Stimulated activated CD8-positive, alpha-beta memory T cell treated with anti-CD3 and anti-CD28 coated beads, Interleukin-12 subunit alpha, Interleukin-12 subunit beta, amount 100 ng/mL, for 1 hour (primary cell): ENCODE data around the gene SAMD11.

Experiments
- DNase-seq: peaks from one replicate; pipeline ENCODE4 v3.0.0-alpha.2; 2020; ENCODE audit warnings: low read depth

SAMD11 gene

DNA sequence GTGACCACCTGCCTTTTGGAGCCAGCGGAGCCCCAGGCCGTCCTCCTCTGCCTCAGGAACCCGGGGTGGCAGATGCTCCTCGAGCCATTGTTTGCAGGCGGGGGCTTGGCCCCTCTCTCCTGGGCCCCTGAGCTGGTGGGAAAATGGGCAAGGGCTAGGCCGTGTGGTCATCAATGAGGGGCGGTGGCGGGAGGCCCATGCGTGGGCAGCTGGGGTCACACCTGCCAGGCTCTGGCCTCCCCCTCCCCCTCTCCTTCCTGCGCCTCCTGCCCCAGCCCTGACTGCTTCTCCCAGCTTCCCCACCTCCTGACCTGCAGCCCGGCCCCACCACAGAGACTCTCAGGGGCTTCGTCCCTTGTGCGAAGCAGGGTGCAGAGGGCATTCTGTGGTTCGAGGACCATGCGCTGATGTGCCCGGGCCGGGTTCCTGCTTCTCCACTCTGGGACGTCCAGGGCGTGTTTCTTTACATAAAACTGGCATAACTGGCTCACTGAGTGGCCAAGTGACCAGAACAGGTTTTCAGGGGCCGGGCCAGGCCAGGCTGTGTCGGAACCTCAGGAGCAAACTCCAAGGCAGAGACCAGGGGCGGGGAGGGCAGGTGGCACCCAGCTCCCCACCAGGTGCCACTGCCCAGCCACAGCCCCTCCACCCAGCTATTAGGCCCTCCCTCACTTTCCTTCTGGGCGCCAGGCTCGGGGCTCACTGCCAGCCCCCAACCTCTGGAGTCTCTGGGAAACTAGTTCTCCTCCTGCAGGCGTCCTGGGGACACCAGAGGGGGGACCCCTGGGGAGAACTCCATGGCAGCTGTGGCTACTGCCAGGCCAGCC, 9.3 kb downstream of the SAMD11 start:
- no peak for DNase-seq

DNA sequence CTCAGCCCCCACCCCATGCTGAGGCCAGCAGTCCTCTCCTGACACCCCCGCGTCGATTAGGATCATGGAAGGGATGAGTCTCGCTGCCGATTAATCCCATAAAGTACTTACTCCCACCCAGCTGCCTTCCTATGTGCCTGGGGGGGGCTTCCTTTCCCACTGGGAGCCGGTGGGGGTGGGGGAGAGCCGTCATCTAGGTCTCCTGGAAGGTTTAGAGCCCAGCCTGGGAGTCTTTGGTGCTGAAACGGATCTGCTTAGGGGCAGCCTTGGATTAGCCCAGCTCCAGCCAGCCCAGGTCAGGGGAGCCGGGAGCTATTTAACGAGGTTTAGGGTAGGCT, 9.8 kb downstream of the SAMD11 start:
- no peak for DNase-seq

DNA sequence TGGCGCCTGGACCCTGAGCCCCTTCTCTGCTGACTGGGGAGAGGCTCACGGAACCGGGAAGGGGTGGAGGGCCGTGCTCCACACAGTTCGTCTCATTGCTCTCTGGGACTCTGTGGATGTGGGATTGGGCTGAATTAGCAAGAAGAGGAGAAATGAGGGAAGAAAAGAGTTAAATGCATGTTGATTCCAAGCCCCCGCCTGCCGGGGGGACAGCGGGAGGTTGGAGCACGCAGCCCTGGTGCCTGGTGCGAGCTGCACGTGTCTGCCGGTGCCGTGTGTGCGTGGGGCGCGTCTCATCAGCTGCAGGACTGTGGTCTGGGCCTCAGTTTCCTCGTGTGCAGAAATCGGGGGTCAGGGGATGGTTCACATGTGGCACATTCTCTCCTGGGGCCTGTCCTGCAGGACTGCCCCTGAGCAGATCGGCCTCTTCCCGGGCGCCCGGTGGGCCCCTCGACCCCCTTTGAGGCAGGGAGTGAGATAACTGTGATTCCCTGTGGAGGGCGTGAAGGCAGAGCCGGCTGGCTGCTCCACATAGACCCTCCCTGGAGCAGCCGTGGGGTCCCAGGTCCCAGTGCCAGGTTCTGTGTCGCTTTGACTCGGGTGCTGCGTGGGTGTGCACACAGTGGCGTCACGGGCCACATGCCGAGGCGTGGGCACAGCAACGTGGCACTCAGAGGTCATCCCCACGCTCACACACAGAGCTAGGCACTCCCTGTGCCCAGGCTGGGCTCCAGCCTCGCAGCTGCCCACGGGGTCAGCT, 11.4 kb downstream of the SAMD11 start:
- no peak for DNase-seq

DNA sequence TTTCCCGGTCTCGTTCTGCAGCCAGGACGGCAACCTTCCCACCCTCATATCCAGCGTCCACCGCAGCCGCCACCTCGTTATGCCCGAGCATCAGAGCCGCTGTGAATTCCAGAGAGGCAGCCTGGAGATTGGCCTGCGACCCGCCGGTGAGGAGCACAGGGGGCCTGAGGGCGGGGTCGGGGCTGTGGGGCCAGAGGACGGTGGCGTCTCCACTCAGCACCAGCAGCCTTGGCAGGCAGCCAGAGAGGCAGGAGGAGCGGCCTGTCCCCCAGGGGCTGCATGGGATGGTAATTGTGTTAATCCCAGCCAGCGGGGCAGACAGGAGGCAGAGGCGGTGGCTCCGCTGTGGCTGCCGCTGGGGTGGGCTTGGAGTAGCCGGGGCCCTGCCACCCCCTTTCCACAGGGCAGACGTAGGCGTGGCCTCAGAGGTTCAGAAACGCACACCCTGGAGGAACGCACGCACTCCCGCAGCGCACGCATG, 12.1 kb downstream of the SAMD11 start:
- no peak for DNase-seq

DNA sequence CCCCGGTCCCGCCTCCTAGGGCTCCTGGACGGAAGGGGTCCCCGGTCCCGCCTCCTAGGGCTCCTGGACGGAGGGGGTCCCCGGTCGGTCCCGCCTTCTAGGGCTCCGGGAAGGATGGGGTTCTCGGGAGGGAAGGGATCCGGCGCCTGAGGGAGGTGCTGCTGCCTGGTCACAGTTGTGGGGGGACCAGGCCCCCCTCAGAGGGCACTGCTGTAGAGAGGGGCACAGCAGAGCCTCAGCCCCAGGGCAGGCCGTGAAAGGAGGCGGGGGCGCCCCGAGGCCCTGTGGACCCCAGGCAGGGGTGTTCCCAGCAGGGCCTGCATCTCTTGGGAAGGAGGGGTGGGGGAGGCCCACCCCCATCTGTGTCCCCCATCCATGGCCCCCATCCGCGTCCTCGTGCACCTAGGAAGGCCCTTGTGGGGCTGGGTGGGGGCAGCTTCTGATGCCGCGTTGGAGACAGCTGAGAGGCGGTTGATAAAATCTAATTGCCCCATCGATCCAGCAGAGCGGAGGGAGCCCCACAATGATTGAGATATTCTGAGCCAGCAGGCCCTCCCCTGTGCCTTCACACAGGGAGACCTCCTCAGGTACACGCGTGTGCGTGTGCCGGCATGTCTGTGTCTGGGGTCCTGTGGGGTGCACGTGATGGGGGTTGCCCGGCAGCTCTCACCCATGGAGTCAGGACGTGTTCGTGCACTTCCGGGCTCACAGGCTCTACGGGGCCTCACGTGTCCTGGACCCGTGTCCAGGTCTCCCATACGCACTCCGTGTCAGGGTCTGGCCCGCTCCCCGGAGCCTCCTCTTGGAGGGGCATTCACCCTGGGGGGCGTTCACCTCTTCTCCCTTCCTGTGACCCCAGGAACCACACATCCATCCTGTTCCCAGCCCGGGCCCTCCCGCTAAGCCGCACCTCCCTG, 12.9 kb downstream of the SAMD11 start:
- no peak for DNase-seq

DNA sequence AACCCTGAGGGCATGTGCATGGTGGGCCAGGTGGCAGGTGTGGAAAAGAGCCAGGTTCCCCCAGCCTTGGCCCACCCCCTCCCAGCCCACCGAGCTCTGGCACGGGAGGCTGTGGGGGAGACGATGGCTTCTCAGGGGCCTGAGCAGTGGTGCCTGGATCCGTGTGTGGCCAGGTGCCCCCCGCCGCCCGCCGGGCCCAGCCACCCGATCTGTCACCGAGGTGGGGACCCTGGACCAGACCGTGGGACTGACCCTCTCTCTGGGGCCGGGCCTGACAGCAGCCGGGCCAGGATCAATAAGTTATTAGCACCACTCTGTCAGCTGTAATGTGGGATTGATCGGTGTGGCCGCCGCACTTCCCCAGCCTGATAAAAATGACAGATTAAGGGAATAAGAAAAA, 13.8 kb downstream of the SAMD11 start:
- DNase-seq, result no peak

DNA sequence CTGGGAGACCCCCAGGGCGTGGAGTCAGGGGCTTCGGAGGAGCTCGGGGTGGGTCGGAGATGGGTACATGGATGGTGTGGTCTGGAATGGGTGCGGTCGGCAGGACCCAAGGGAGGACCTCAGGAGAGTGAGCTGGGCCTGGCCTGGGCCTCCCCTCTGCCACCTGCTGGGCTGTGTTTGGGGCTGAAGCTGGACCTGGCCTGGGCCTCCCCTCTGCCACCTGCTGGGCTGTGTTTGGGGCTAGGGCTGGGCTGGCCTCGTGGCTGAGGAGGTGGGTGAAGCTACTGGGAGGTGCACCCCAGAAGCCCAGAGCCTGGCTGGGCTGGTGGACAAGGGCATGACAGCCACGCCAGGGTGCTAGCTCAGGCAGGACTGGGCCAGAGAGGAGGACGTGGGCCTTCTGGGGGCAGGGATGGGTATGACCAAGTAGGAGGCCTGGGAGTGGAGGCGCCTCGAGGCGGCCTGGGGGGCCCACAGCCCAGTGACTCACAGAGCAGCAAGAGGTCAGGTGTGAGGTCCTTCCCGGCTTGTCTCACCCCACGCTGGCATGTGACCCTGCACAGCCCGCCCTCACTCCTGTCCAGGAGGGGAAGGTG, 14.5 kb downstream of the SAMD11 start:
- no peak for DNase-seq

DNA sequence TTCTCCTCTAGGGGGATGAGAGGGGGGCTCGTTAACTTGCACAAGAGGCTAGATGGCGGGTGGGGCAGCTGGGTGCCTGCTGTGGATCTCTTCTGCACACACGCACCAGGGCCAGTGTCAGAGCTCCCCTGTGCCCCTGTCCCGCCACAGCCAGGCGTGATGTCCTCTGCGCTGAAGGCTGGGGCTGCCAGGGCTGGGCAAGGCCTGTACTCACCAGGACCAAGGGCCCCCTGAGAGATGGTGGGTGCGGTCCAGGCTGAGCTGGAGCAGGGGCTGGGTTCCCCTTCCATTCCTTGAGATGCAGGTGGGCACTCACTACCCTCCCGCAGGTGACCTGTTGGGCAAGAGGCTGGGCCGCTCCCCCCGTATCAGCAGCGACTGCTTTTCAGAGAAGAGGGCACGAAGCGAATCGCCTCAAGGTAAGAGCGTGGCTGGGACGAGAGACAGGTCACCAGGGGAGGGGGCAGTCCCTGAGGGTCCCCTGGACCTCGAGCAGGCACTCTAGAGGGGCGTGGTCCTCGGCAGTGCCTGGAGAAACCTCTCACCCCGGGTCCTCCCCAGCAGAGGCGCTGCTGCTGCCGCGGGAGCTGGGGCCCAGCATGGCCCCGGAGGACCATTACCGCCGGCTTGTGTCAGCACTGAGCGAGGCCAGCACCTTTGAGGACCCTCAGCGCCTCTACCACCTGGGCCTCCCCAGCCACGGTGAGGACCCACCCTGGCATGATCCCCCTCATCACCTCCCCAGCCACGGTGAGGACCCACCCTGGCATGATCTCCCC, 15.2 kb downstream of the SAMD11 start:
- DNase-seq, result no peak

DNA sequence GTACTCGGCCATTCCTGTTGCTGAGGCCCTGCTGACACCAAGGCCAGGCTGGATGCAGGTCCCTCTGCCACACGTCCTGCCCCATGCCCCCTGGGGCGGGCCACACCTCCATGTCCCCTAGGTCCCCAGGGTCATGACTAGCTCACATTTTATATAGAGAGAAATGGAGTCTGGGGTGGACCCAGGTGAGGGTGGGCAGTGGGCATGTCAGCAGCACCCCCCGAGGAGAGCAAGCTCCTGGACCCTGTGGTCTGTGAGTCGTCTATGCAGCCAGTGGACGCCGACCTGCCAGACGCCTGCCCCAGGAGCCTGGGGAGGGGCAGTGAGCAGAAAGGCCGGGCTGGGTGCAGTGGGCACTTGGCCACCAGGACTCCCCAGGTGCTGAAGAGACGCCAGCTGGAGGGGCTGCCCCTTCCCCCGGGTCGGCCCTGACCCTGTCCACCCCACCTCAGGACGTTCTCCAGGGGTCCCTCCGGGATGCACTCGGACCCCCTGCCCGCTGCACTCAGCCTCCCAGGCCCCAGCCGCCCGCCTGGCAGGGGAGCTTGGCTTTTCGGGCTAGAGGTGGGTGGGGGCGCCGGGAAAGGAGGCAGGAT, 15.9 kb downstream of the SAMD11 start:
- DNase-seq, result no peak

DNA sequence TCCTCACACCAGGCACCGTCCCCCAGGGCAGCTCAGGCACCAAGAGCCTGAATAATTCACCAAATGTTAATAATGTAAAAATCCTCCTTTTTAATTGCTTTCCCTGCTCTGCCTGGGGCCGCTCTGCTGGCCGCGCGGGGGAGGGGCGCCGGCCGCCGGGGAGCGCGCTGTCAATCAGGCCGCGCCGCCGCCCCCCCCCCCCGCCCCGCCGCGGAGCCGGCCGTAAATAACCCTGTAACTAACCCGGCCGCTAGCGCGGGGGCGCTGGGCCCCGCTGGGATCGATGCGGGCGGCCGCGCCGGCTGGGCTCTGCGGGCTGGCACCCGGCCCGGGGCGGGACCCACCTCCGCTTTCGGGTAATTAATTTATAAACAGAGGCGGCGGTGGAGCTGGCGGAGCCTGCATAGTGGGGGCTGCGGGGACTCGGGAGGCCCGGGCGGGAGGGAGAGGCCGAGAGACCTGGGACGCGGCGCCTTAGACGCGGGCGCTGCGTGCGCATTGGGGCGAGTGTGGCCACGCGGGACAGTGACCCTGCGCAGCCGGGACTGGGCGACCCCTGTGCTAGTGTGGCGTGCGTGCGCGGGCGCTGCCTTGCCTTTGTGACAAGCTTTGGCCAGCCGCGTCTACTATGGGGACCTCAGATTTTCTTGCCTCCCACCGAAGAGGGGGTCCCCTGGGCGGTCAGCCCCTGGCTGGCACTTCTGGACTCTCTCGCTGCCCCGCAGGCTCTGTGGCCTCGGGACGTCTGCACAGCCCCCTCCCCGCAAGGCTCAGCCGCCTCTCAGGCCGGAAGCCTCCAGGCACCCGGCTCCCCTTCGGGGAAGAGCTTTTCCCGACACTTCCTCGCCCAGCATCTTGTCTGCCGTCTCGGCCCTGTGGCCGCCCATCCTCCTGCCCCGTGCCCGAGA, 16.6 kb downstream of the SAMD11 start:
- DNase-seq, result no peak

DNA sequence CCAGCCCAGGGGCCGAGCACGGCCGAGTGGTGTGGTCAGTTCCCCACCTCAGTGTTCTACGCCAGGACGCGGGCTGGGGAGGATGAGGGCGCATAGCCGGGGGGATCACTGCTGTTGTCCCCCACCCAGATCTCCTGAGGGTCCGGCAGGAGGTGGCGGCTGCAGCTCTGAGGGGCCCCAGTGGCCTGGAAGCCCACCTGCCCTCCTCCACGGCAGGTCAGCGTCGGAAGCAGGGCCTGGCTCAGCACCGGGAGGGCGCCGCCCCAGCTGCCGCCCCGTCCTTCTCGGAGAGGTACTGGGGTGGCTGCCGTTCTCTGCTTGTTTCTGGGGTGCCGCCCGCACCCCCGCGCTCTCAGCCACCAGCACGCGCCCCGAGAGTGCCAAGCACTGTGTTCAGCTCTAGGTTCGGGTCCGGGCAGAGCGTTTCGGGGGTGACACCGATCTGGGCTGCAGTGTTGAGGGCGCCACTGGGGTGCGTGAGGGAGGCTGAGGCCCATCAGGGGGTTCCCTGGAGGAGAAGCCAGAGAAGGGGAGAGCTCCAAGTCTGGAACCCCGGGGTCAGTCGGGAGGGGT, 17.4 kb downstream of the SAMD11 start:
- DNase-seq, result no peak

DNA sequence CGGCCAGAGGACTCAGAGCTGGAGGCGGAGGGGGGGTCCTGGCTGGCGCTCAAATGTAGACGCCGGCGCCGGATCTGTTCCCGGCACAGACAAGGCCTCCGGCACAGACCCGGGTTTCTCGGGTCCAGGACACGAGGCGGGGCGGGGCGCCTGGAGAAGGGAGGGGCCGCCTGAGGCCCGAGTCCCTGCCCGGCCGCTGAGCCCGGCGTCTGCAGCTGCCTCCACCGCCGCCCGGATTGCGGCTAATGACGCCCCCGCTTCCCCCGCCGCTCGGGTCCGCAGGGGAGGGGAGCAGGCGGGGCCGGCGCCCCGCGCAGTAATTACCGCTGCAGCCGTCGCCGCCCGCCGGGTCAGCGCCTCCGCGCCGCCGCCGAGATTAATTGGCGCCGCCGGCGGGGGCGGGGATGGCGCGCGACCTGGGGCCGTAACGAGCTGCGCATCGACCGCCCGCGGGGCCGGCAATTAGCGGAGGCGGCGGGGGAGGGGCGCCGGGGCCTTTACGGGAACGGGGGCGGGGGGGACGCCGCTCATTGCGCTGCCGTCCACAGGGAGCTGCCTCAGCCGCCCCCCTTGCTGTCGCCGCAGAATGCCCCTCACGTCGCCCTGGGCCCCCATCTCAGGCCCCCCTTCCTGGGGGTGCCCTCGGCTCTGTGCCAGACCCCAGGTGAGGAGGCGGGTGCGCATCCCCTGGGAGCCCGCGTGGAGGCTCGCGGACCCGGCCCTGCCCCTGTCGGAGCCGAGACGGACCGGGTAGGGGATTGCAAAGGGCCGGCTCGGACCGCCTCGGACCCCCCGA, 18.1 kb downstream of the SAMD11 start:
- no peak for DNase-seq

DNA sequence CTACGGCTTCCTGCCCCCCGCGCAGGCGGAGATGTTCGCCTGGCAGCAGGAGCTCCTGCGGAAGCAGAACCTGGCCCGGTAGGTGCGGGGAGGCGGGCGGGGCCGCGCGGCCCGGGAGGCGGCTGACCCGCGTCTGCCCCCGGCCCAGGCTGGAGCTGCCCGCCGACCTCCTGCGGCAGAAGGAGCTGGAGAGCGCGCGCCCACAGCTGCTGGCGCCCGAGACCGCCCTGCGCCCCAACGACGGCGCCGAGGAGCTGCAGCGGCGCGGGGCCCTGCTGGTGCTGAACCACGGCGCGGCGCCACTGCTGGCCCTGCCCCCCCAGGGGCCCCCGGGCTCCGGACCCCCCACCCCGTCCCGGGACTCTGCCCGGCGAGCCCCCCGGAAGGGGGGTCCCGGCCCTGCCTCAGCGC, 18.7 kb downstream of the SAMD11 start:
- no peak for DNase-seq

DNA sequence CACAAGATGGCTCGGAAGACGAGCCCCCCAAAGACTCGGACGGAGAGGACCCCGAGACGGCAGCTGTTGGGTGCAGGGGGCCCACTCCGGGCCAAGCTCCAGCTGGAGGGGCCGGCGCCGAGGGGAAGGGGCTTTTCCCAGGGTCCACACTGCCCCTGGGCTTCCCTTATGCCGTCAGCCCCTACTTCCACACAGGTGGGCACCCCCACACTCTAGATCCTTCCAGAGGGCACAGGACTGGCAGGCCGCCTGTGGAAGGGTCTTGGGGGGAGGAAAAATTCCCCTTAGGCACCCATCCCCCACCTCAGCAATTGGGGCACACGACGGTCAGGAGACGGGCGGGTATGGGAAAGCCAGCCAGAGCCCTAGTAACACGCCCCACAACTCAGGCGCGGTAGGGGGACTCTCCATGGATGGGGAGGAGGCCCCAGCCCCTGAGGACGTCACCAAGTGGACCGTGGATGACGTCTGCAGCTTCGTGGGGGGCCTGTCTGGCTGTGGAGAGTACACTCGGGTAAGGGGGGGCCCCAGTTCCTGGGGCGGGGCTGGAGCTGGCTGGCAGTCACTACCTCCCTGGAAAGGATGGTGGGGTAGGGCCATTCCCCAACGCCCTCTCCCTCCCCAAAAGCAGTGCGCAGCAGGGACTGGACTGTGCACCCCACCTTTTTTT, 19.3 kb downstream of the SAMD11 start:
- DNase-seq, result no peak

DNA sequence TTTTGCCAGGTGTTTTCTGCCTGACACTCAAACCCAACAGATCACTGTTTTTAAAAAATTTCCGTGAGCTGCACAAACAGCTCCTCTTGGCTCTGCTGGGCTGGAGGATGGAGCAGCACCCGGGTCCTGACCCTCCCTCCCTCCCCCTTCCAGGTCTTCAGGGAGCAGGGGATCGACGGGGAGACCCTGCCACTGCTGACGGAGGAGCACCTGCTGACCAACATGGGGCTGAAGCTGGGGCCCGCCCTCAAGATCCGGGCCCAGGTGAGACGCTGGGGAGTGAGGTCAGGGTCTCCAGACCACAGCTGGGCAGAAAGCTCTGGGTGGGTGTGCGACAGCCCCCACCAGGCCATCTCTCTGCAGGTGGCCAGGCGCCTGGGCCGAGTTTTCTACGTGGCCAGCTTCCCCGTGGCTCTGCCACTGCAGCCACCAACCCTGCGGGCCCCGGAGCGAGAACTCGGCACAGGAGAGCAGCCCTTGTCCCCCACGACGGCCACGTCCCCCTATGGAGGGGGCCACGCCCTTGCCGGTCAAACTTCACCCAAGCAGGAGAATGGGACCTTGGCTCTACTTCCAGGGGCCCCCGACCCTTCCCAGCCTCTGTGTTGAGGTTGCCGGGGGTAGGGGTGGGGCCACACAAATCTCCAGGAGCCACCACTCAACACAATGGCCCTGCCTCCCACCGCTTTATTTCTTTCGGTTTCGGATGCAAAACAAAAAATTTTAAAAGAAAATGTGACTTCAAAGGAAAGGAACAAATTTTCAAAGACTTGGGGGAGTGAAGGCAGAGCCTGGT, 20.0 kb downstream of the SAMD11 start:
- no peak for DNase-seq

DNA sequence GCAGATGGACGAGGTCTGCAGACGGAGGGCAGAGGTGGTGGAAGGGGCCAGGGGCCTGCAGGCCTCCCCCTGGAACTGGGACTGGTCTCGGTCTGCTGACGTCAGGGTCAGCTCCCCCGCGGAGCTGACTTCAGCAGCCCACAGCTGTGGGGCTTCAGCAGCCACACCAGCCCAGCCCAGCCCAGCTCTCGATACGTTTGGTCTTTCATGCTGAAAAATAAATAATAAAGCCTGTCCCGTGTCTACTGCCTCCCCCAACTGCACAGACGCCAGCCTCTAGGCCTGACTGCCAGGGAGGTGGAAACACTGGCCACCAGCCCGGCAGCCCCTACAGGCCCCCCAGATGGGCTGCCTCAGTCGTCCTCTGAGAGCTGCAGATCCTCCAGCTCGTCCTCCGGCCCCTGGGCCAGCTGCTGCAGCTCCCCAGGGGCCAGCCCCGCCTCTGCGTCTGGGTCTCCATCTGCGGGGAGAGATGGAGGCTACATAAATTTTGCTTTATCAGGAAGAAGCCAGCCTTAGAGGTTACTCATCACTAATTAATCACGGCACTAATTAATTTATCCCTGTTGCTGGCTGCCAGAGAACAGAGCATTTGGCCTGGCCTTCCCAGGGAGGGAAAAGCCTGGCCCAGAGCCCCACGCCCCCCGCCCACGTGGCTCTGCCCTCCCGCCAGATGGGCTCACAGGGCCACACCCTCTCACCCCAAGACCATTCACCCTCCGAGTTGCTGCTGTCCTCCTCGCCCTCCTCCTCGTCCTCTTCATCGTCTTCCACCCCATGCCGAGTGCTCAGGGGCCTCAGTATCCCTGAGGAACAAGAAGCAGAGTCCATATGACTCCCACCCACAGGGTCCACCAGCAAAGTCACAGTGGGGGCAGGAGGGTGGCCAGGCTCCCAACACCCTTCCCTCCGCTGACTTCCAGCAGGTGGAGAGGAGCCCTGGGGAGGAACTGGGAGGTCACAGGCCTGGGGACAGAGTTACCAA, 20.9 kb downstream of the SAMD11 start:
- DNase-seq, result no peak
